ENCODE measurements around the gene SEC61G. TPM values are rescaled to one million over a fixed set of nuclear protein-coding genes. Genes with fewer than 3 reads are reported as not detected.

The SEC61G gene
- 100 to 1,000 TPM; 132 to 290 TPM for polyA plus RNA-seq

- Histone ChIP-seq H3K36me3 (ENCODE audit: control insufficient read depth in 2 of 2, insufficient read depth in 2 of 2, low read length in 1 of 2) (no peaks in the 10 kb centered on the region), H3K27ac (ENCODE audit: low read depth in 2 of 2, low read length in 1 of 2) (peak within 1 kb of the TSS; percentile 95 to 97), H3K4me3 (ENCODE audit: low read depth in 1 of 2, low read length in 2 of 2) (peak within 1 kb of the TSS; percentile 91 to 100), H3K9me3 (ENCODE audit: control insufficient read depth in 2 of 2, insufficient read depth in 1 of 2, low read depth in 1 of 2, low read length in 1 of 2) (no peaks in the 10 kb centered on the region), H3K27me3 (ENCODE audit: control insufficient read depth in 1 of 2, insufficient read depth in 2 of 2, low read length in 2 of 2) (no peaks in the 10 kb centered on the region), H3K4me1 (ENCODE audit: control insufficient read depth in 2 of 2, insufficient read depth in 2 of 2, low read length in 1 of 2) (no peaks in the 10 kb centered on the region)
- WGBS, 2 donors = 0 to 1% methylated on average over 68 to 72 of the region's 72 CpGs
Observed at GRCh38 chr7:54758702-54759592, at the start of gene SEC61G. TSS of gene SEC61G (minus strand) at chr7:54759211. CDS start at chr7:54757588, 1,623 bp downstream.

GRCh38 chr7:54802841-54803240 lies 43.8 kb upstream of the SEC61G start:
- no peak overlapping the region for H3K4me3 ChIP-seq (ENCODE audit: low read depth in 1 of 2, low read length in 2 of 2)
- no peak overlapping the region for H3K27ac ChIP-seq (ENCODE audit: low read depth in 2 of 2, low read length in 1 of 2)
- no peaks in the 10 kb centered on the region for H3K4me1 ChIP-seq (ENCODE audit: control insufficient read depth in 2 of 2, insufficient read depth in 2 of 2, low read length in 1 of 2)
- H3K27me3 ChIP-seq (ENCODE audit: control insufficient read depth in 1 of 2, insufficient read depth in 2 of 2, low read length in 2 of 2) = no peaks in the 10 kb centered on the region
- 72 to 86% methylated on average over 4 of the region's 4 CpGs for WGBS, 2 donors
- H3K36me3 ChIP-seq (ENCODE audit: control insufficient read depth in 2 of 2, insufficient read depth in 2 of 2, low read length in 1 of 2) = no peaks in the 10 kb centered on the region
- H3K9me3 ChIP-seq (ENCODE audit: control insufficient read depth in 2 of 2, insufficient read depth in 1 of 2, low read depth in 1 of 2, low read length in 1 of 2) = no peaks in the 10 kb centered on the region

- no peaks in the 10 kb centered on the region for H3K36me3 ChIP-seq (ENCODE audit: control insufficient read depth in 2 of 2, insufficient read depth in 2 of 2, low read length in 1 of 2)
- H3K4me3 ChIP-seq (ENCODE audit: low read depth in 1 of 2, low read length in 2 of 2) = no peak overlapping the region
- no peak overlapping the region for H3K27ac ChIP-seq (ENCODE audit: low read depth in 2 of 2, low read length in 1 of 2)
- 57 to 66% methylated on average over 11 of the region's 11 CpGs for WGBS, 2 donors
- H3K9me3 ChIP-seq (ENCODE audit: control insufficient read depth in 2 of 2, insufficient read depth in 1 of 2, low read depth in 1 of 2, low read length in 1 of 2) = no peaks in the 10 kb centered on the region
- no peaks in the 10 kb centered on the region for H3K4me1 ChIP-seq (ENCODE audit: control insufficient read depth in 2 of 2, insufficient read depth in 2 of 2, low read length in 1 of 2)
- H3K27me3 ChIP-seq (ENCODE audit: control insufficient read depth in 1 of 2, insufficient read depth in 2 of 2, low read length in 2 of 2) = no peaks in the 10 kb centered on the region
Observed at GRCh38 chr7:54802114-54802513, 43.1 kb upstream of the SEC61G start.

GRCh38 chr7:54799792-54800191 lies 40.8 kb upstream of the SEC61G start:
- WGBS, 2 donors = 63 to 66% methylated on average over 3 of the region's 3 CpGs
- no peaks in the 10 kb centered on the region for H3K36me3 ChIP-seq (ENCODE audit: control insufficient read depth in 2 of 2, insufficient read depth in 2 of 2, low read length in 1 of 2)
- H3K4me3 ChIP-seq (ENCODE audit: low read depth in 1 of 2, low read length in 2 of 2) = no peak overlapping the region
- no peaks in the 10 kb centered on the region for H3K27me3 ChIP-seq (ENCODE audit: control insufficient read depth in 1 of 2, insufficient read depth in 2 of 2, low read length in 2 of 2)
- no peak overlapping the region for H3K27ac ChIP-seq (ENCODE audit: low read depth in 2 of 2, low read length in 1 of 2)
- no peaks in the 10 kb centered on the region for H3K9me3 ChIP-seq (ENCODE audit: control insufficient read depth in 2 of 2, insufficient read depth in 1 of 2, low read depth in 1 of 2, low read length in 1 of 2)
- H3K4me1 ChIP-seq (ENCODE audit: control insufficient read depth in 2 of 2, insufficient read depth in 2 of 2, low read length in 1 of 2) = no peaks in the 10 kb centered on the region

- WGBS, 2 donors = 80 to 87% methylated on average over 4 of the region's 4 CpGs
- Histone ChIP-seq H3K27ac (ENCODE audit: low read depth in 2 of 2, low read length in 1 of 2) (no peak overlapping the region), H3K36me3 (ENCODE audit: control insufficient read depth in 2 of 2, insufficient read depth in 2 of 2, low read length in 1 of 2) (no peaks in the 10 kb centered on the region), H3K27me3 (ENCODE audit: control insufficient read depth in 1 of 2, insufficient read depth in 2 of 2, low read length in 2 of 2) (no peaks in the 10 kb centered on the region), H3K9me3 (ENCODE audit: control insufficient read depth in 2 of 2, insufficient read depth in 1 of 2, low read depth in 1 of 2, low read length in 1 of 2) (no peaks in the 10 kb centered on the region), H3K4me1 (ENCODE audit: control insufficient read depth in 2 of 2, insufficient read depth in 2 of 2, low read length in 1 of 2) (no peaks in the 10 kb centered on the region), H3K4me3 (ENCODE audit: low read depth in 1 of 2, low read length in 2 of 2) (no peak overlapping the region)
Observed at GRCh38 chr7:54798530-54798929, 39.5 kb upstream of the SEC61G start.

- no peaks in the 10 kb centered on the region for H3K4me1 ChIP-seq (ENCODE audit: control insufficient read depth in 2 of 2, insufficient read depth in 2 of 2, low read length in 1 of 2)
- H3K27ac ChIP-seq (ENCODE audit: low read depth in 2 of 2, low read length in 1 of 2) = no peak overlapping the region
- WGBS, 2 donors = 70 to 74% methylated on average over 4 of the region's 4 CpGs
- H3K9me3 ChIP-seq (ENCODE audit: control insufficient read depth in 2 of 2, insufficient read depth in 1 of 2, low read depth in 1 of 2, low read length in 1 of 2) = no peaks in the 10 kb centered on the region
- H3K4me3 ChIP-seq (ENCODE audit: low read depth in 1 of 2, low read length in 2 of 2) = no peak overlapping the region
- no peaks in the 10 kb centered on the region for H3K36me3 ChIP-seq (ENCODE audit: control insufficient read depth in 2 of 2, insufficient read depth in 2 of 2, low read length in 1 of 2)
- no peaks in the 10 kb centered on the region for H3K27me3 ChIP-seq (ENCODE audit: control insufficient read depth in 1 of 2, insufficient read depth in 2 of 2, low read length in 2 of 2)
Observed at GRCh38 chr7:54796853-54797252, 37.8 kb upstream of the SEC61G start.

GRCh38 chr7:54796150-54796549 lies 37.1 kb upstream of the SEC61G start:
- 67 to 89% methylated on average over 6 of the region's 6 CpGs for WGBS, 2 donors
- no peaks in the 10 kb centered on the region for H3K36me3 ChIP-seq (ENCODE audit: control insufficient read depth in 2 of 2, insufficient read depth in 2 of 2, low read length in 1 of 2)
- no peaks in the 10 kb centered on the region for H3K9me3 ChIP-seq (ENCODE audit: control insufficient read depth in 2 of 2, insufficient read depth in 1 of 2, low read depth in 1 of 2, low read length in 1 of 2)
- no peak overlapping the region for H3K4me3 ChIP-seq (ENCODE audit: low read depth in 1 of 2, low read length in 2 of 2)
- no peaks in the 10 kb centered on the region for H3K27me3 ChIP-seq (ENCODE audit: control insufficient read depth in 1 of 2, insufficient read depth in 2 of 2, low read length in 2 of 2)
- no peak overlapping the region for H3K27ac ChIP-seq (ENCODE audit: low read depth in 2 of 2, low read length in 1 of 2)
- no peaks in the 10 kb centered on the region for H3K4me1 ChIP-seq (ENCODE audit: control insufficient read depth in 2 of 2, insufficient read depth in 2 of 2, low read length in 1 of 2)

GRCh38 chr7:54792383-54792782 lies 33.4 kb upstream of the SEC61G start:
- Histone ChIP-seq H3K36me3 (ENCODE audit: control insufficient read depth in 2 of 2, insufficient read depth in 2 of 2, low read length in 1 of 2) (no peaks in the 10 kb centered on the region), H3K9me3 (ENCODE audit: control insufficient read depth in 2 of 2, insufficient read depth in 1 of 2, low read depth in 1 of 2, low read length in 1 of 2) (no peaks in the 10 kb centered on the region), H3K4me3 (ENCODE audit: low read depth in 1 of 2, low read length in 2 of 2) (no peak overlapping the region), H3K4me1 (ENCODE audit: control insufficient read depth in 2 of 2, insufficient read depth in 2 of 2, low read length in 1 of 2) (peaks cover 0 to 2% of the 10 kb centered on the region in 2 donors), H3K27ac (ENCODE audit: low read depth in 2 of 2, low read length in 1 of 2) (no peak overlapping the region), H3K27me3 (ENCODE audit: control insufficient read depth in 1 of 2, insufficient read depth in 2 of 2, low read length in 2 of 2) (no peaks in the 10 kb centered on the region)
- WGBS, 2 donors = 55 to 73% methylated on average over 9 to 11 of the region's 11 CpGs

GRCh38 chr7:54788664-54789063 lies 29.7 kb upstream of the SEC61G start:
- Histone ChIP-seq H3K4me3 (ENCODE audit: low read depth in 1 of 2, low read length in 2 of 2) (peak overlapping the region in 1 of 2 donors; percentile 3), H3K4me1 (ENCODE audit: control insufficient read depth in 2 of 2, insufficient read depth in 2 of 2, low read length in 1 of 2) (peaks cover 0 to 2% of the 10 kb centered on the region in 2 donors), H3K27me3 (ENCODE audit: control insufficient read depth in 1 of 2, insufficient read depth in 2 of 2, low read length in 2 of 2) (no peaks in the 10 kb centered on the region), H3K27ac (ENCODE audit: low read depth in 2 of 2, low read length in 1 of 2) (no peak overlapping the region), H3K36me3 (ENCODE audit: control insufficient read depth in 2 of 2, insufficient read depth in 2 of 2, low read length in 1 of 2) (no peaks in the 10 kb centered on the region), H3K9me3 (ENCODE audit: control insufficient read depth in 2 of 2, insufficient read depth in 1 of 2, low read depth in 1 of 2, low read length in 1 of 2) (no peaks in the 10 kb centered on the region)
- WGBS, 2 donors = 1 to 4% methylated on average over 9 of the region's 9 CpGs

GRCh38 chr7:54785261-54785660 lies 26.2 kb upstream of the SEC61G start:
- Histone ChIP-seq H3K36me3 (ENCODE audit: control insufficient read depth in 2 of 2, insufficient read depth in 2 of 2, low read length in 1 of 2) (no peaks in the 10 kb centered on the region), H3K4me3 (ENCODE audit: low read depth in 1 of 2, low read length in 2 of 2) (no peak overlapping the region), H3K9me3 (ENCODE audit: control insufficient read depth in 2 of 2, insufficient read depth in 1 of 2, low read depth in 1 of 2, low read length in 1 of 2) (no peaks in the 10 kb centered on the region), H3K4me1 (ENCODE audit: control insufficient read depth in 2 of 2, insufficient read depth in 2 of 2, low read length in 1 of 2) (peaks cover 0 to 2% of the 10 kb centered on the region in 2 donors), H3K27ac (ENCODE audit: low read depth in 2 of 2, low read length in 1 of 2) (no peak overlapping the region), H3K27me3 (ENCODE audit: control insufficient read depth in 1 of 2, insufficient read depth in 2 of 2, low read length in 2 of 2) (no peaks in the 10 kb centered on the region)
- 75 to 77% methylated on average over 8 of the region's 8 CpGs for WGBS, 2 donors
